Stimulated activated CD4-positive, alpha-beta T cell treated with anti-CD3 and anti-CD28 coated beads, Interleukin-4, amount 100 ng/mL, for 1 hour (primary cell): ENCODE results near the gene TIMM22.
"Not testable (repeated sequence)": the region's sequence is repeated elsewhere in the genome, so short reads cannot be mapped to it uniquely, and the experiment has no call there.

Source experiments
- DNase-seq: peaks from one replicate; pipeline ENCODE4 v3.0.0-alpha.2; 2020

The TIMM22 gene

GRCh38 chr17:973053-973452 is 23.9 kb upstream of the TIMM22 start:
- DNase-seq = no peak

- not testable (repeated sequence) for DNase-seq
Measured at GRCh38 chr17:974778-975177, 22.2 kb upstream of the TIMM22 start.

- DNase-seq = no peak
Measured at GRCh38 chr17:975371-975915, 21.5 kb upstream of the TIMM22 start.

- DNase-seq = no peak
Measured at GRCh38 chr17:976312-976711, 20.6 kb upstream of the TIMM22 start.

DNA sequence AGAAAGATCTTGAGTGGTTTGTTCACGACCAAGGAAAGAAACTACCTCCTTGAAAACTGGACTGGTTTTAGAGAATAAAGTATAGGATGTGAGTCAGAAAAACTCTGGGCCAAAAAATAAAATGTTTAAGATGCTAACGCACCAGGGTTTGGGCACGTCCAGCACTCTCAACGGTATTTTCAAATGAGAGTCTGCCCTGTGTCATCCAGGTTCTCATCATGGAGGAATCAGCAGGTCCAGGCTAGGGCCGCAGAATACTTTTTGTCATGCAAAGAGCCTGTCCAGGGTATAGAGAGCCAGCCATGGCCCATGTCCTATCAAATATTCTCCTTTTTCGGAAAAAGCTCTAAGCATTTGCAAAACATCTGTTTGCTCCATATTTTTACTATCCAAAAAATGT is 19.8 kb upstream of the TIMM22 start:
- no peak for DNase-seq

- DNase-seq = no peak
Measured at GRCh38 chr17:978103-979093, 18.5 kb upstream of the TIMM22 start.

DNA sequence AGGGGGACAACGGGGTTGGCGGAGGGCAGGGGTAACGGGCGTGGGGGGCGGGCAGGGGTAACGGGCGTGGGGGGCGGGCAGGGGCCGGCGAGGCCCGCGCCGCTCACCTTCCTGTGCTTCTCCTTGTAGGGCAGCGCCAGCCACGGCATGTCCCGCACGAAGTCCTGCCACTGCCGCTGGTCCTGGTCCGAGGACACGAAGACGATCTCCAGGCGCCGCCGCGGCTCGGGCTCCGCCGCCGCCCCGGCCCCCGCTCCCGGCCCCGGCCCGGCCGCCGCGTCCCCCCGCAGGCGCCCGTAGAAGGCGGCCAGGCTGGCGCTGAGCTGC is 17.8 kb upstream of the TIMM22 start:
- no peak for DNase-seq

GRCh38 chr17:979539-980405 is 17.2 kb upstream of the TIMM22 start, which contains the start of gene NXN:
Gene NXN (minus strand): TSS chr17:979776.
- DNase-seq = peak; percentile 90

- peak; percentile 68 for DNase-seq
Measured at GRCh38 chr17:980406-981291, 16.3 kb upstream of the TIMM22 start.

DNA sequence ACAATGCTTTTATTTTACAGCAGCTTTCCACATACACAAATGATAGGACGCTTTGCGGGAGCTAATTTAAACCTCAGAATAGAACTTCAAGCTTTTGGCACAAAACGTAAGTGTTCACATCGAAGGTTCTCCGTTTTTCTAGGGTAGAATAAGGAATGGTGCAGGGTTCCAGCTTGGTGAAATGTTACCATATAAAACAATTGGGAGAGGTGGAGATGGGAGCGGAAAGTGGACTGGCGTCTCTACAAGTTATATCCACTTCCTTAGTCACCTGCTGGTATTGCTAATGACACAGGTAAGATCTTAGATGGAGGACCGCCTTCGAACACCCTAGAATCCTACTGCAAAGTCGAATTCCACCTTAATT is 15.7 kb upstream of the TIMM22 start:
- DNase-seq = no peak

- DNase-seq = no peak
Measured at GRCh38 chr17:983921-984320, 13.0 kb upstream of the TIMM22 start.

DNA sequence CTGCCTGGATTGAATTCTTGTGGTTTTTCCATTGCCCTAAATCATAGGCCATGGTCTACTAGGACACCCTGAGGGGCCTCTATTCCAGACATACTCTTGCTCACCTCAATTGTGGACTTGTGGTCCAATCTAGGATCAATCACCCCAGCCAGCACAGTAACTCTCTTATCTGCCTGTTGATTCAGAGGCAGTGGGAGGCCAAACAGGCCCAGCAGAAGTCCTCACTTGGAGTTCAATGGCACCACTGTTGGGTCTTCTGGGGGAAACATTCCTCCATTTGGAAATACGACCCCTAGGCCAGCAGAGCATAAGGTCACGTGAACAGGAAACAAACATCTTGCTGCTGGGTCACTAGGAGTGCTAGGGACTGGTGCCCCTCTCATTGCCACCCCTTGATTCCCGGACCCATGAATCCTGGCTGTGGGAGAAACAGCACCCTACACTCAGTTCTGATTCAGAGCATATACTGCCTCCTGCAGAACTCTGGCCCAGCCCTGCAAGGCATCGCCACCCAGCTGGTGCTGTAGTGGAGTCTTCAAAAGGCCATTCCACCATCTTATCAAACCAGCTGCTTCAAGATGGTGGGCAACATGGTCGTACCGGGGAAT is 10.5 kb upstream of the TIMM22 start:
- DNase-seq = no peak

DNA sequence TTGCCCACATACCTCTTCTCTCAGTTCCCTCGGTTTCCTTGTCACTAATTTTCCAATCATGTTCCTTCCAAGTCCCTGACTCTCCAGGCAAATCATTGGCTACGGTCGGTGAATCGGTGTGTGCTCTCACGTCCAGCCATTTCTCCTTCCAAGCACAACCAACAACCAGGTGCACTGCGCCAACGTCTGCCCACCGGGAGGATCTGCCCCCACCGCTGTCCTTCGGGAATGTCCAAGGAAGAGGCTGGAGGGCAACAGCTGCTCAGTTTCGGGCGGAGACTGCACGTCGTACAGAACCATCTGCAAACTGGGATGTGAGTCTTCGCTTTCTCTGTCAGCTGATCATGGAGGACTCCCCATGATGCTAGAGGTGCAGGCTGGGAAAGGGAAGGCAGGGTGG is 9.0 kb upstream of the TIMM22 start:
- DNase-seq = no peak

GRCh38 chr17:988561-988960 is 8.4 kb upstream of the TIMM22 start:
- DNase-seq = no peak

GRCh38 chr17:992933-993332 is 4.0 kb upstream of the TIMM22 start:
- no peak for DNase-seq

GRCh38 chr17:995324-995723 is 1.6 kb upstream of the TIMM22 start:
- DNase-seq = not testable (repeated sequence)

DNA sequence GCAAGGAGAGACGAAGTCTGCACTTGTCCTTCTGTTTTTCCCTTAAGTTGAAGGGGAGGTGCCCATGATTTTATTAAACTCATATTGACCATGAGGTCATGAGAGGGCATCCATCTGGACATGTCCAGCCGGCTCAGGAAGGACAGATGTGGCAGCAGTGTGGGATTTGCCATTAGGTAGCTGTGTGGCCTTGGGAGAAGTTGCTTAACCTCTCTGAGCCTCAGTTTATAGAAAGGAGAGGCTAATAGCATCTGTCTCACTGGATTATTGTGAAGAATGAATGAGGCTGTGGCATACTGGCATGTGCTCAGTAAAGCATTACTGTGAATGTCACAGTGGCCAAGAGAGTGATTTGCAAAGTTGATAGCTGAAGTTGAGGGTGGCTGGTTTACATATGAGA is 1.2 kb downstream of the TIMM22 start:
- no peak for DNase-seq

GRCh38 chr17:1000597-1001461 is 3.9 kb downstream of the TIMM22 start:
- no peak for DNase-seq

GRCh38 chr17:1001640-1002411 is 4.9 kb downstream of the TIMM22 start:
- no peak for DNase-seq

DNA sequence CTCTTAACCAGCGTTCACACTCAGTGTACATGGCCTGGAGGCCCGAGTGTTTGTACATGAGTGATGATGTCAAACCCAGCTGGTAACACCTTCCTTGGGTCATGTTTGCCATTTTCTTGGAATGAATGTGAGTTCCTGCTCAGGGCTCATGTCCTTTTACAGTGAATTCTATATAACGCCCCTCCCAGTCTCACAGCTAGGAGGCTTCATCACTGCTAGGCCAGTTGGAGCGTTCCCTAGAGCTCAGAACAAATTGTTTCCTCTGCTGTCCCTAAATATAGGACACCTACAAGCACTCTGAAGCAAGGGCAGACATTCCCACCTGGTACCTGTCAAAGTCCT is 5.5 kb downstream of the TIMM22 start:
- no peak for DNase-seq
